HG03108 (cell line): ENCODE results near the gene STAB2.
"Not testable (repeated sequence)": the region's sequence is repeated elsewhere in the genome, so short reads cannot be mapped to it uniquely, and the experiment has no call there.

ENCODE experiments used
- ATAC-seq: cut with Tn5 transposase; IDR thresholded peaks from one replicate; pipeline ENCODE4 v1.9.1; 2021; ENCODE audit warnings: moderate library complexity; ENCODE audit not compliant: unreplicated experiment

STAB2 gene

DNA sequence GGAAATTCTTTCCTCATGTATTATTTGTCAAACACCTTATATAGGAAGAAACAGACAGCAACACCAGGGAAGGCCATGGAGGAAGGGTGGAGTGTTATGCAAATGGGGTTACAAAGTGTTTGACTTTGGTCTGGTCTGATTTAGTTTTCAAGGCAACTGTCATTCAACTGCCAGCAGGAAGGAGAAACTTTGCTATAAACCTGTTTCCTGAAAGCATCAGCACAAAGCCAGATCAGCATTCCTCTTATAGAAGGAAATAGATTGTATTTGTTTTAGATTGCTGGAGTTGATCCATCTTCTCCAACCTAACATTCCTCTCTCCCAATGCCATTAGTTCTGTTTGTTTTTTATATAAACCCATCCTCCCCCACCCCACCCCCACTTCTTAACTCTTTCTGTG is 65.7 kb downstream of the STAB2 start:
- no peak for ATAC-seq

DNA sequence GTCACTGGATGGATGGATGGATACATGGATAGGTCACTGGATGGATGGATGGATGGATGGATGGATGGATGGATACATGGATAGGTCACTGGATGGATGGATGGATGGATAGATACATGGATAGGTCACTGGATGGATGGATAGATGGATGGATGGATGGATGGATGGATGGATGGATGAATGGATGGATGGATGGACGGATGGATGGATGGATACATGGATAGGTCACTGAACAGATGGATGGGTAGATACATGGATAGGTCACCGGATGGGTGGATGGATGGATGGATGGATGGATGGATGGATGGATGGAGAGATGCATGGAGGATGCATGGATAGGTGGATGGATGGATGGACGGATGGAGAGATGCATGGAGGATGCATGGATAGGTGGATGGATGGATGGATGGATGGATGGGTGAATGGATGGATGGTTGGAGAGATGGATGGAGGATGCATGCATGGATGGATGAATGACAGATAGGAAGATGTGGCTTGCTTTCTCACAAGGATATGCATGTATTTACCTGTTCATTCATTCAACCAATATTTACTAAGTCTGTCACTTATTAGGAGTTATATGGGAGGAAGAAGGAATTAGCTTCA is 66.6 kb downstream of the STAB2 start:
- not testable (repeated sequence) for ATAC-seq

DNA sequence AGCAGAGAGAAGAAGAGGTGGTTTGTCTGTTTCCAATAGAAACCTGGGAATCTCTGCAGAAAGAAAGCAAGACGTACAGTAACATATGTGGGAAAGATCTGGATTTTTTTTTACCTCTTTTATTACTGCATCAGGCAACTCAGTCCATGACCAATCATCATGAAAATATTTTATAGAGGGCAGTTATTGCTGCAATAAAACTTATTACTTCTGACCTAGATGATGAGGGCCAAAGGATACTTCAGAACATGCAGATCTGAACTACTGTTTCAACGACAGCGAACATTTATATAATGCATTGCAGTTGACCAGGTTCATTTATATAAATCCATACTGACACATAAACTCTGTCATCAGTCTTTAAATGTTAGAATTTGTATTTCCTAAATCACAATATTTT is 67.7 kb downstream of the STAB2 start:
- ATAC-seq = no peak

DNA sequence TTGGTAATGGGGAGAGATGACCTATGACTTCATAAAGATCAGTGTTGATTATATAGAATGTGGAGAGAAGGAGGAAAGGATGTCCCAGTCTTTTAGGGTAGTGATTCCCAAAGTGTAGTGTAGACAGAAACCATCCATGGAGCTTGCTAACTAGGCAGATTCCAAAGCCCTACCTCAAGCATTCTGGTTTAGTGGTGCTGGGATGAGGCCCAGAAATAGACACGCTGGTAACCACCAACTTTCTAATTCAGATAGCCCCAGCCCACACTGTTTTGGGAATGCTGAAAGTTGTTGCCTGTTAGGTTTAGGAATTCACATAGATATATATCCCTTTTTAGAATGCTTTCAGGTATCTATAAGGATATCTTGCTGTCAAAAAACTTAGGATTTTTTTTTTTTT is 69.2 kb downstream of the STAB2 start:
- no peak for ATAC-seq

DNA sequence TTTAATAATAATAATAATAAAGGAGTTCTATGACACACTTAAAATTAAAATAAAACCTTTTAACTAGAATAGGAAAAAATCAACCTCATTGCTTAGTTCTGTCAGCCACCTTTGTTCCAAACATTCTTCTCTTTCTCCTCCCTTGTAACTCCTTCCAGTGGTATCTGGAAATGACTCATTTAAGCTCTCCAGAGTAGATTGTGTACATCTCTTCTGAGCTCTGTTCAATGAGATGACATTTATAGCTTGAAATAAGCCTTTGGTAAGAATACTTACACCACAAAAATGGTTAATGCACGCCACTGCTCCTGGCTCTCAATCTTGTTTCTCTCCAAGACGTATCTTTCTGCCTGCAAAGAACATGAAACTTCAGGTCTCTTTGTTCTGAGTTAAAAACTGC is 70.3 kb downstream of the STAB2 start:
- ATAC-seq = no peak

DNA sequence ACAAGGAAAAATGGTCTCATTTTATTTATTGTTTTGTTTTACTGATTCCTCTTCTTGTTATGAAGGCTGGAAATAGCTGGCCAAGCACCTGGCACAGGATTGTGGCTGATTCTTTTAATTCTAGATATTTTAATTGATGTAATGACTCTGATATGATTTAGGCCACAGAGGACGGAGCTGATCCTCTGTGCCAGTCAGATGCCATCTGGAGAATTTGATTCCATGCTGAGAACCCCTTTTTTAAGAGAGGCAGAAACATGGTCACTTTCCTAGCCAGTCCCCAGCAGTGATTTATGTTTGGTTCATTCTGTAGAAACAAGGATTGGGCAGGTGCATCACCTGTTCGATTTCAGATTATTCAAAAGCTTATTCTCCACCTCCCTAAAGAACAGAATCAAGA is 77.6 kb downstream of the STAB2 start:
- ATAC-seq = no peak

DNA sequence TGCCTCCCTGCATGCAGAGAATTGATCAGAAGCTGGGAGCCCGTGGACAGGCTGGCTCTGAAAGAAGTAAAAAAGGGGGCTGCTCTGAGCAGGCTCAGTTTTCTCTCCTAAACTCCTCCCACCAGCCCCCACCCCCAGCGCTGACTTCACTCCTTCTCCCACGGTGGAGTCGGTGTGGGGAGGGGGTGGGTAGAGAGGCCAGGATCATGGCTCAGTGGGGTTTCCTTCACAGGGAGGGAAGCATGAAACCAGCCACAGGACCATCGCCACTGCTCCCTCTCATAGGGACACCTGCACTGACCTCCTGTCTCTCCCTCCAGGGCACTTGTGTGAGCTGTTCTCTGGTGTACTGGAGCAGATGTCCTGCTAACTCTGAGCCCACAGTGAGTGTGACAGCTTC is 78.9 kb downstream of the STAB2 start:
- ATAC-seq = no peak

DNA sequence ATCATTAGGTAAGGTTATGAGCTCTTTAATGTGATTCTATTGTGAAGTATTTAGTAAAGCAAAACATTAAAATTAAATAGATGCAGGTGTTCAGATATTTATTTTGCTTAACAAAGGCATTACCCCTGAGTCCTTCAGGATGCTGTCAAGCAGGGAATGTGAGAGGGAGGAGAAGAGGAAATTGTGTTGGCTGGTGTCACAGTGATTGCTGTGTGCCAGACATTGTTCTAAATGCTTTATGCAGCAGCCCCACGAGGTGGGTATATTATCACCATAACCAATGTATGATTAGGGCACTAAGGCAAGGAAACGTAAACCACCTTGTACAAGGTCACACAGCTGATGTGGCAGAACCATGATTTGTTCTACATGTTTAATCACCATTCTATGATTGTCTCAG is 80.1 kb downstream of the STAB2 start:
- no peak for ATAC-seq

DNA sequence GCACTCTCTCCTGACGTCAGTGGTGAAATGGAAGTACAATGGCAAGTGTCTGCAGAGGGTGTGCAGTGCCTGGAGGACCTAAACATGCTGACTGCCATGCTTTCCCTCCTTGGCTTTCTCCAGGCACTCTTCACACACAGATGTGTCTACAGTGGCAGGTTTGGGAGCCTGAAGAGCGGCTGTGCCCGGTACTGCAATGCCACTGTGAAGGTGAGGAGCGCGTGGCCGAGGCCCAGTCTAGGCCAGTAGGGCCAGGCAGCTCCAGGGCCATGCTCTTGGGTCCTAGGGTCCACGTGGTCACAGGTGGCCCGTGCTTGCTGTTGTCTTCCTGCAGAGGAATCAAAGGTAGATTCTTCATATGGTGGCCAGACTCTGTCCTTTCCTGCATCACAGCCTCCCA is 81.4 kb downstream of the STAB2 start:
- ATAC-seq = no peak

DNA sequence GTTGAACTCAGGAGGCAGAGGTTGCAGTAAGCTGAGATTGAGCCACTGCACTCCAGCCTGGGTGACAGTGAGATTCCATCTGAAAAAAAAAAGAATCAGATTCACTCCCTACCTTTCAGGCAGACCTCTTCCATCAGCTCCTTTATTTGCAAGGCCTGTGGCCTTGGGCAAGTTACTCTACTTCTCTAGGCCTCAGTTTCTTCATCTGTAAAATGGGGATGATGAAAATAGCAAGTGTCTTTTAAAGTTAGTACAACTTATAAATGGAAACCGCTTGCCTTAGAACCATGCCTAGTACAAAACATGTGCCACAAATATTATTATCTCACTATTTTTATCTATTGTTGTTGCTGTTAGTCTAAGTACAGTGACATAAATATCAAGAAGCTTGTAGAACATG is 84.3 kb downstream of the STAB2 start:
- ATAC-seq = no peak

DNA sequence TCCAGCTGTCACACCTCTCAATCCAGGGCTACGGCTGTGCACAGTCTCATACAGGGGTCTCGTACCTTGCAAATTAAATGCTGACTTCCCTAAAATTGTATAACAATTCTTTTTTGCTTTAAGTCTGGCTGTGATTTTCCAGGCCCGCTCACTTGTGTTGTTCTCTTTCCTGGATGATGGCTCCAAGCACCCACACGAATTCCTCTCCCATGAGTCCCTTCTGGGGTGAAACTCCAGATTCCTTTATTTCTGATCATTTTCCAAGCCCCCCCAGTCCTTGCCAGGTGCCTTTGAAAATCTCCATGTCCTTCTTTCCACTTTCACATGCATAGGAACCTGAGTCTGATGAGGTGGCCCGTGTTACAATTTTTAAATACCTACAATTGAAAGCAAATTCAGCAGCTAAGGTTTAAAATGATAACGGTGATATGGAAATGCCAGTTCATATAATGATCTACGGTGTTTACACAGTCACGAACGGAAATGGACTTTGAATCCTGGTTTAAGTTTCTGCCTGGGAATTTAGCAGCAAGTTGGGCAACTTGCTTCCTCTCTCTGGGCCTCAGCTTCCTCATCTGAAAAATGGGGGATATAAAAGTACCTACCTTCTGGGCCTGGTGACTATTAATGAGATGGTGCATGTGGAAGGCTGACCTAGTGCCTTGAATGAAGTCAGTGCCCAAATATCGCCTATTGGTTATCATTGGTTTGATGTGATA is 85.5 kb downstream of the STAB2 start:
- no peak for ATAC-seq

DNA sequence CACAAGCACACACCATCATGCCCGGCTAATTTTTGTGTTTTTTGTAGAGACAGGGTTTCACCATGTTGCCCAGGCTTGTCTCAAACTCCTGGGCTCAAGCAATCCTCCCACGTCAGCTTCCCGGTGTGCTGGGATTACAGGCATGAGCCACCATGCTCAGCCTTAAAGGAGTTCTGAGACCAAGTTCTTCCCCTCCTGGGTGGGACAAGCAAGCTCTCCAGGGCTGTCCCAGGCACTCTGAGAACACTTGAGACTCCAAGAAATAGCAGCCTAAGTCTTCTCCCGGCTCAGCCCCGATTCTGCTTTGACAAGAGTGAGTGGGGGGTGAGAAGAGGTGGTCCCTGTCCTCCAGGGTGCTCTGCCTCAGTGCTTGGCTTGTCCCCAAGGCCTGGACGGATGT is 86.4 kb downstream of the STAB2 start:
- no peak for ATAC-seq

DNA sequence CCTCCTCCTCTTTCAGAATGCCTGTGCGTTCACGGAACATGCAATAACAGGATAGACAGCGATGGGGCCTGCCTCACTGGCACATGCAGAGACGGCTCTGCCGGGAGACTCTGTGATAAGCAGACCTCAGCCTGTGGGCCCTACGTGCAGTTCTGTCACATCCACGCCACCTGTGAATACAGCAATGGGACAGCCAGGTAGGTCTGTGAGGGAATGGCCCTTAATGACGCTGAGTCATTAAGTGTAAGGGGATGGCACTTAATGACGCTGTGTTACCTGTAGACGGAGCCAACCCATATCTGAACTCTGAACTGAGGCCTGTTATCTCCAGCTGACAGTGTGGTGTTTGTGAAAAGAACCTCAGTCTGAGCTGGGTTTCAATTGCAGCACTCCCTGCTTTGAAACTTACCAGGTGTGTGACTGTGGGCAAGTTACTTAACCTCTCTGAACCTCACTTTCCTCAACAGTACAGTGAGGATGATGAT is 86.9 kb downstream of the STAB2 start:
- no peak for ATAC-seq

DNA sequence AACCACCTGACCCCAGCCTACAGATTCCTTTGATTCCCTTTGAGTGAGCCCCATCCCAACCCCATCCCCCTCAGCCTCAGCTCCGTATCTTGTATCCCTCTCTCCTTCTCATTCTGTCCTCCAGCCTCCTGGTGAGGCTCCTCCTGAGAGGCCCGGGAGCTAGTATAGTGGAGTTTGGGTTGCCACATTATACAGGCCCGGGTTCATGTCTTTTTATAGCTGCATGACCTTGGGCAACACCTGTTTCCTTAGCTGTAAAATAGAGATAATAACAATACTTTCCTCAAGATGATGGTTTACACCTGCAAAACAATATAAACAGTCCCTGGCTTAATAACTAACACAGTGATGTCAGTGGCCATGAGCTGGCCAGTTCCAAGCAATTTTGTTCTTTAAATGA is 89.8 kb downstream of the STAB2 start:
- ATAC-seq = no peak

DNA sequence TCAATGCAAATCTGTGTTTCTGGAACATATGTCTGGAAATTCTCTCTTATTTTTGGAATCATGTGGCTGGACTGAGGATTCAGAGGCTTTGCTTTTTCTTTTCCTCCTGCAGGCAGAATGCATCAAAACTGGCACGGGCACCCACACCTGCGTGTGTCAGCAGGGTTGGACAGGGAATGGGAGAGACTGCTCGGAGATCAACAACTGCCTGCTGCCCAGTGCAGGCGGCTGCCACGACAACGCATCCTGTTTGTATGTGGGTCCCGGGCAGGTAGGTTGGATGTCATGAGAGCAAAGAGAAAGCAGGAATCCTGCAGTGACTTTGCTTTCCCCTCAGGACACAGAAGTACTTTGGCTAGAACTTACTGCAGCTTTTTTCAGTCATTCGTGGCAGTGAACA is 90.3 kb downstream of the STAB2 start:
- ATAC-seq = no peak

DNA sequence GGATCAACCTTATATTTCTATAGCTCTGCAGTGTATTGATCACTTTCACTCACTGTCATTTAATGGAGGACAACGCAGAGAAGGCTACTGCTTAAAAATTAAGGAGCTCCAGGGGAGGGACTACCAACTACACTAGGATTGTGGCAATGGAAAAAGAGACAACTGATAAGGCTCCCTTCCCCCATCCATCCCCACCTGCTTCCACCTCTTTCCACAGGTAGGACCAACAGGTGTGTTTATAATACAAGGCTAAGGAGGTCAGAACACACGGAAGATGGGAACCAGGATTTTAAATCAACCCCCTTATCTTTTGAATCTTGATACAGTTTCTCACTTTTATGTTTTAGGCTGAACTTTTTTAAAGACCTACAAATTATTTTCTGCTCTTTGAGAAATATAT is 90.8 kb downstream of the STAB2 start:
- ATAC-seq = no peak

DNA sequence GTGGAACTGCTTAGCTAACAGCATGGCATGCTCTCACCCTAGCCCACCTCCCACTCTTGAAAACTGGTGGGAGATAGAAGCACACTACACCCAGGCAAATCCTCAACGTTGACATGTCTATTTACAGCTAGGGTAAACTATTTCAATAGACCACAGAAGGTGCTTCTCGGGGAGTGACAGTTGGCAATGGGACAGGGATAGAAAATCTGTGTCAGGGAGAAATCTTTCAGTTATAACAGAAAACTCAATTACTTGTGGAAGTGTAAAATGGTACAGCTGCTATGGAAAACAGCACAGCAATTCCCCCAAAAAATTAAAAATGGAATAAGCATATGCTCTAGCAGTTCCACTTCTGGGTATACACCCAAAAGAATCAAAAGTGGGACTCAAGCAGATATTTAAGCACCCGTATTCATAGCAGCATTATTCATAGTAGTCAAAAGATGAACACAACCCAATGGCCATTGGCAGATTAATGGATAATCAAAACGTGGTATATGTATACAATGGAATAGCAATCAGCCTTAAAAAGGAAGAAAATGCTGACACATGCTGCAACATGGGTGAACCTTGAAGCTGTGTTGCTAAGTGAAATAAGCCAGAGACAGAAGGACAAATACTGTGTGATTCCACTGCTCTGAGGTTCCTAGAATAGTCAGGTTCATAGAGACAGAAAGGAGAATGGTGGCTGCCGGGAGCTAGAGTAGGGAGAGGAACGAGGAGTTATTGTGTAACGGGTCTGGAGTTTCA is 92.5 kb downstream of the STAB2 start:
- no peak for ATAC-seq

DNA sequence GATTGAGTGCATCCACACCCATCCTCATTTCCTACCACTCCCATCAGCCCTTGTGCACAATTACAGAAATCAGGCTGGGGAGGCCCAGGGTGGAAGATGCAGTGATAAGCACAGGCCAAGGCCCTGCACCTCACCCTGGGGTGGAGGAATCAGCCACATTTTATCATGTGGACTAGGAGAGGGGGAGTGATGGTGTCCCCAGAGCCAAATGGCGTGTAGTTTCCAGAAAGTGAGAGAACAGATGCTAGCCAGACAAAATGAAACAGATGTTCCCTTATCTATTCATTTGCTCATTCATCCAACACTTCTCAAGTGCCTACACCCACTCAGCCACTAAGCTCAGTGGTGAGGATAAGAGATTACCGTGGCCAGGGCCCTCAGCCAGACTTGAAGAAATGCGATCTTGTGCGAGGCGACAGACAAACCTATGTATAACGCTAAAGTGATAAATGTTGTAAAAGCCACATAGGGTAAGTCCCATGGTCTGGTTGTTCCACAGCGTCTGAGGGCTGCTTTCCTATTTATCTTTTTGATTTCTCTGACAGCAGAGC is 93.6 kb downstream of the STAB2 start:
- ATAC-seq = no peak

DNA sequence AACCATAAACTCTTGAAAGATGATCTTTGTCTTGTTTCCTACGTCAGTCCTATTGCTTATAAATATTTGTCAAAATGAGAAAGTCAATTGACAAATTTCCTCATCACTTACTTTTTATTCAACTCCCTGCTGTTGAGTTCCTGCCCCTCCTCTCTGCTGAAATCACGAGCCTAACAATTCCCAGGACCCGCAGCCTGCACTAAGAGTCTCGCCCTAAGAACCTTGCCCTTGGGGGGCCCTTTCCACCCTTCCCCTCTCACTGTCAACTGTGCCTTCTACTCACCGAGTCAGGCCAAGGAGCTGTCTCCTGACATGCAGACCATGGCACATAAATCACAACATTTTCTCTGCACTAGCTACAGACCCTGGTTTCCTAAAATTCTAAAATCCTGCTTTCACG is 99.0 kb downstream of the STAB2 start:
- no peak for ATAC-seq

DNA sequence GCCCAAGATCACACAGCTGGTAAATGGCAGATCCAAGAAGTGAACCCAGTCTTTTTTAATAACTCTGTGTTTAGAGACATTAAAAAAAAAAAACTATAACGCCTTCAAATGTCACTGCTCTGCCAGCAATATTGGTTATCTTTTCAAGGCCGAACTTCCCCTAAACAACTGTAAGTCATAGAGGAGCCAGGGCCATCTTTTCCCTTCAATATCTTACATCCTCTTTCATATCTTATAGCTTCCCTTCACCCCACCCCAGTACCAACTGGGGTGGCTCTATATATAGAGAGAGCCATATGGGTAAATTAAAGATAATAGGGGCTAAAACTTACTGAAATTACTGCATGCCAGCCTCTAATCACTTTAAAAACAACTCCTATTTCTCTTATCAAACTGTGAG is 100.2 kb downstream of the STAB2 start:
- ATAC-seq = no peak

DNA sequence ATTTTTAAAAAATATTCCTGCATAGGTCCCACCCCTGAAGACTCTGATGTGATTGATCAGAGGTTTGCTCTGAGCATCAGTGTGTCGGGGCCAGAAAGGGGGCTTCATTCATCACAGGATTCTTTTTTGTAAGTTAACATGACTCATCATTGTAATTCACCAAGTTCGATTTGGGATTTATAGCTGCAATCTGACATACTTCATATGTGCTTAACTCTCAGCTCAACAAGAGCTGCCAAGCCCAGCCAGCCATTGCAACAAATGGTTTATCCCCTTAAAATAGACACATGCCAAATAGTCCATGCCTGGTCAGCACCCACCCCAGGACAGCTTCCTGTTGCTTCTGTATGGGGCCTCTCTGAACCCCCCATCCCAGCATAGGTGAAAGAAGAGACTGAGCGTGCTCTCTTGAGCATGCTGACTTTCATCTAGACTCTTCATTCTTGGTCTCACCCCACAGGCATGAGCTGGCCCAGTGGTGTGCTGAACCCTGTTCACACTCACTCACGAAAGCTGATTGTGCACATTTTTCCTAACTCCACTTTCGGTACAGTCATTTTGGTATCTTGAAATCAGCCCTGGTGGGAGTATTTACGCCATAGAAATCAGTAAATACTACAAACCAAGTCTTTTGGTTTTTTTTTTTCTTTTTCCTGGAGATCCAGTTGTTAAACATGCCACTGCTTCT is 101.4 kb downstream of the STAB2 start:
- no peak for ATAC-seq
